ENCODE results near the gene TMEM61.
"Not testable (repeated sequence)": the region's sequence is repeated elsewhere in the genome, so short reads cannot be mapped to it uniquely, and the experiment has no call there.

Gene TMEM61

GRCh38 chr1:54962612-54963395 lies 17.6 kb upstream of the TMEM61 start:
- H3K27me3 ChIP-seq (replicated peaks; ENCODE audit: control insufficient read depth, insufficient read depth, low read length) = no peaks in the 10 kb centered on the region
- DNase-seq (ENCODE audit: extremely low read depth, insufficient read length) = no peak
- TF ChIP-seq CTCF (IDR thresholded peaks at IDR 0.05; ENCODE audit: insufficient read depth, low read length, poor library complexity, severe bottlenecking) = no peak
- H3K36me3 ChIP-seq (ENCODE audit: control insufficient read depth, insufficient read depth, low read length) = no peaks in the 10 kb centered on the region
- H3K4me3 ChIP-seq (replicated peaks; ENCODE audit: low read depth, low read length) = no peak overlapping the region

GRCh38 chr1:54963829-54964228 lies 16.6 kb upstream of the TMEM61 start:
- H3K4me3 ChIP-seq (replicated peaks; ENCODE audit: low read depth, low read length); DNase-seq (ENCODE audit: extremely low read depth, insufficient read length); H3K27me3 ChIP-seq (replicated peaks; ENCODE audit: control insufficient read depth, insufficient read depth, low read length); H3K36me3 ChIP-seq (ENCODE audit: control insufficient read depth, insufficient read depth, low read length): not testable (repeated sequence)

- Histone ChIP-seq H3K4me3 (replicated peaks; ENCODE audit: low read depth, low read length) (no peak overlapping the region), H3K27me3 (replicated peaks; ENCODE audit: control insufficient read depth, insufficient read depth, low read length) (no peaks in the 10 kb centered on the region), H3K36me3 (ENCODE audit: control insufficient read depth, insufficient read depth, low read length) (no peaks in the 10 kb centered on the region)
- peak; percentile 59 for DNase-seq (ENCODE audit: extremely low read depth, insufficient read length)
- TF ChIP-seq CTCF (IDR thresholded peaks at IDR 0.05; ENCODE audit: insufficient read depth, low read length, poor library complexity, severe bottlenecking) = no peak
Measured at GRCh38 chr1:54965624-54966340, 14.6 kb upstream of the TMEM61 start.

GRCh38 chr1:54967372-54967771 lies 13.1 kb upstream of the TMEM61 start:
- no peaks in the 10 kb centered on the region for H3K27me3 ChIP-seq (replicated peaks; ENCODE audit: control insufficient read depth, insufficient read depth, low read length)
- TF ChIP-seq CTCF (IDR thresholded peaks at IDR 0.05; ENCODE audit: insufficient read depth, low read length, poor library complexity, severe bottlenecking) = no peak
- H3K36me3 ChIP-seq (ENCODE audit: control insufficient read depth, insufficient read depth, low read length) = no peaks in the 10 kb centered on the region
- DNase-seq (ENCODE audit: extremely low read depth, insufficient read length) = no peak
- H3K4me3 ChIP-seq (replicated peaks; ENCODE audit: low read depth, low read length) = no peak overlapping the region

GRCh38 chr1:54968551-54968950 lies 11.9 kb upstream of the TMEM61 start:
- no peak for TF ChIP-seq CTCF (IDR thresholded peaks at IDR 0.05; ENCODE audit: insufficient read depth, low read length, poor library complexity, severe bottlenecking)
- Histone ChIP-seq H3K4me3 (replicated peaks; ENCODE audit: low read depth, low read length) (no peak overlapping the region), H3K36me3 (ENCODE audit: control insufficient read depth, insufficient read depth, low read length) (no peaks in the 10 kb centered on the region), H3K27me3 (replicated peaks; ENCODE audit: control insufficient read depth, insufficient read depth, low read length) (no peaks in the 10 kb centered on the region)
- DNase-seq (ENCODE audit: extremely low read depth, insufficient read length) = no peak

GRCh38 chr1:54969879-54970278 lies 10.5 kb upstream of the TMEM61 start:
- H3K4me3 ChIP-seq (replicated peaks; ENCODE audit: low read depth, low read length) = no peak overlapping the region

More at GRCh38 chr1:54969879-54970278, 10.5 kb upstream of the TMEM61 start:
- no peak for DNase-seq (ENCODE audit: extremely low read depth, insufficient read length)
- no peaks in the 10 kb centered on the region for H3K27me3 ChIP-seq (replicated peaks; ENCODE audit: control insufficient read depth, insufficient read depth, low read length)
- TF ChIP-seq CTCF (IDR thresholded peaks at IDR 0.05; ENCODE audit: insufficient read depth, low read length, poor library complexity, severe bottlenecking) = no peak
- H3K36me3 ChIP-seq (ENCODE audit: control insufficient read depth, insufficient read depth, low read length) = no peaks in the 10 kb centered on the region

Data from GM06990 (cell line).